NCI-H2029 (cell line): ENCODE results near the gene IPCEF1.
"Not testable (repeated sequence)": the region's sequence is repeated elsewhere in the genome, so short reads cannot be mapped to it uniquely, and the experiment has no call there.

Experiments used
- DNase-seq: peaks from one replicate; lab custom pipeline; 2025; lab: John Stamatoyannopoulos, UW

Gene IPCEF1

GRCh38 chr6:154219250-154219649, 137.4 kb downstream of the IPCEF1 start:
- no peak for DNase-seq

- no peak for DNase-seq
Measured at GRCh38 chr6:154218787-154219186, 137.8 kb downstream of the IPCEF1 start.

- DNase-seq = no peak
Measured at GRCh38 chr6:154218301-154218700, 138.3 kb downstream of the IPCEF1 start.

GRCh38 chr6:154213782-154214181, 142.8 kb downstream of the IPCEF1 start:
- DNase-seq = no peak

GRCh38 chr6:154210678-154211077, 145.9 kb downstream of the IPCEF1 start:
- DNase-seq = no peak

GRCh38 chr6:154209555-154209954, 147.0 kb downstream of the IPCEF1 start:
- DNase-seq = no peak

- no peak for DNase-seq
Measured at GRCh38 chr6:154206996-154207395, 149.6 kb downstream of the IPCEF1 start.

GRCh38 chr6:154206141-154206540, 150.5 kb downstream of the IPCEF1 start:
- no peak for DNase-seq

- DNase-seq = no peak
Measured at GRCh38 chr6:154202958-154203357, 153.6 kb downstream of the IPCEF1 start.

GRCh38 chr6:154202339-154202738, 154.3 kb downstream of the IPCEF1 start:
- no peak for DNase-seq

- not testable (repeated sequence) for DNase-seq
Measured at GRCh38 chr6:154201688-154202087, 154.9 kb downstream of the IPCEF1 start.

- no peak for DNase-seq
Measured at GRCh38 chr6:154197196-154197860, 159.3 kb downstream of the IPCEF1 start.

GRCh38 chr6:154196333-154196885, 160.2 kb downstream of the IPCEF1 start:
- DNase-seq = no peak

- DNase-seq = no peak
Measured at GRCh38 chr6:154187714-154188113, 168.9 kb downstream of the IPCEF1 start.

- peak; percentile 70 for DNase-seq
Measured at GRCh38 chr6:154187203-154187602, 169.4 kb downstream of the IPCEF1 start.

- no peak for DNase-seq
Measured at GRCh38 chr6:154179434-154179833, 177.2 kb downstream of the IPCEF1 start.

GRCh38 chr6:154172393-154172792, 184.2 kb downstream of the IPCEF1 start:
- not testable (repeated sequence) for DNase-seq

- no peak for DNase-seq
Measured at GRCh38 chr6:154170106-154170505, 186.5 kb downstream of the IPCEF1 start.

GRCh38 chr6:154169193-154169847, 187.3 kb downstream of the IPCEF1 start:
- no peak for DNase-seq

- DNase-seq = peak; percentile 72
Measured at GRCh38 chr6:154167126-154167525, 189.5 kb downstream of the IPCEF1 start.

GRCh38 chr6:154166140-154166539, 190.5 kb downstream of the IPCEF1 start:
- DNase-seq = no peak

GRCh38 chr6:154165478-154165877, 191.1 kb downstream of the IPCEF1 start:
- no peak for DNase-seq

- no peak for DNase-seq
Measured at GRCh38 chr6:154164397-154164796, 192.2 kb downstream of the IPCEF1 start.
